HPDE6-E6E7 (cell line): Measurements from ENCODE around the gene SEMA4D.
"Not testable (repeated sequence)": the region's sequence is repeated elsewhere in the genome, so short reads cannot be mapped to it uniquely, and the experiment has no call there.

Experiments used
- DNase-seq: peaks from one replicate; pipeline ENCODE4 v3.0.0; 2011; ENCODE audit warnings: missing footprints; ENCODE audit errors: extremely low spot score

SEMA4D gene

GRCh38 chr9:89482901-89483361 lies 15.0 kb downstream of the SEMA4D start:
- DNase-seq = no peak

- DNase-seq = no peak
Measured at GRCh38 chr9:89482056-89482851, 15.7 kb downstream of the SEMA4D start.

GRCh38 chr9:89481538-89481915 lies 16.4 kb downstream of the SEMA4D start:
- no peak for DNase-seq

- no peak for DNase-seq
Measured at GRCh38 chr9:89480825-89481537, 16.9 kb downstream of the SEMA4D start.

DNA sequence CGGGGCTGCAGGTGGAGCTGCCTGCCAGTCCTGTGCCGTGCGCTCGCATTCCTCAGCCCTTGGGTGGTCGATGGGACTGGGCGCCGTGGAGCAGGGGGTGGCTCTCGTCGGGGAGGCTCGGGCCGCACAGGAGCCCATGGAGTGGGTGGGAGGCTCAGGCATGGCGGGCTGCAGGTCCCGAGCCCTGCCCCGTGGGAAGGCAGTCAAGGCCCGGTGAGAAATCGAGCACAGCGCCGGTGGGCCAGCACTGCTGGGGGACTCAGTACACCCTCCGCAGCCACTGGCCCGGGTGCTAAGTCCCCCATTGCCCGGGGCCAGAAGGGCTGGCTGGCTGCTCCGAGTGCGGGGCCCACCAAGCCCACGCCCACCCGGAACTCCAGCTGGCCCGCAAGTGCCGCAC lies 17.5 kb downstream of the SEMA4D start:
- DNase-seq = not testable (repeated sequence)

- not testable (repeated sequence) for DNase-seq
Measured at GRCh38 chr9:89479669-89480011, 18.3 kb downstream of the SEMA4D start.

- DNase-seq = no peak
Measured at GRCh38 chr9:89478821-89479668, 18.9 kb downstream of the SEMA4D start.

- no peak for DNase-seq
Measured at GRCh38 chr9:89477811-89478630, 19.9 kb downstream of the SEMA4D start.

DNA sequence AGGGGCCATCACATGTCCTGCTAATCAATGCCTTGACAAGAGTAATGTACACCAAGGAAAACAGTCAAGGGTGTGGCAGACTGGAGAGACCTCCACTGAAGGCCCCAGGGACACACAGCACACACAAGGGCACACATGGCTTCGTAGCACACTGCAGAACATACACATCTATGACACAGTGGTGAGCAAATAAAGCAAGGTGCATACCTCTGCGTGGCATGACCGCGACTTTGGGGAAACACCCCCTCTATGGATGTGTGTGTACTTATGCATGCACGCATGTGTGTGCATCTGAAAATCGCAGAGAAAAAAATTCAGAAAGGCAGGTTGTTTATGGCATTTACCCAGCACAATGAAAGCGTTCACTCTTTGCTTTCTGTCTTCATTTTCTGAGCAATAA lies 20.5 kb downstream of the SEMA4D start:
- no peak for DNase-seq

DNA sequence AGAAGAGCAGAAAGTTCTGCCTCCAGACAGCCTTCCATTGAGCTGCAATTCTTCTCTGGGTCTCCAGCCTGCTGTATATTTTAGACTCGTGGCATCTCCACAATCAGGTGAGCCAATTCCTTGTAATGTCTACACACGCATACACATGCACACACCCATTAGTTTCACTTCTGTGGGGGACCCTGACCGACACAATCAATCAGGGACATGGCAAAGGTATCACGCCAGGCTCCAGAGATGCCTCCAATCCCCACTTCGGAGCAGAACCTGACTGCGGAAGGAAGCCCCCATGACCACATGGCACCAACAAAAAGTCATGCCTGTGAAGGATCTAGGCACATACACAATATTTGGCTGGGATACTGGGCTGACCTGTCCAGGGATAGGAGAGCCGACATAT lies 21.4 kb downstream of the SEMA4D start:
- no peak for DNase-seq

DNA sequence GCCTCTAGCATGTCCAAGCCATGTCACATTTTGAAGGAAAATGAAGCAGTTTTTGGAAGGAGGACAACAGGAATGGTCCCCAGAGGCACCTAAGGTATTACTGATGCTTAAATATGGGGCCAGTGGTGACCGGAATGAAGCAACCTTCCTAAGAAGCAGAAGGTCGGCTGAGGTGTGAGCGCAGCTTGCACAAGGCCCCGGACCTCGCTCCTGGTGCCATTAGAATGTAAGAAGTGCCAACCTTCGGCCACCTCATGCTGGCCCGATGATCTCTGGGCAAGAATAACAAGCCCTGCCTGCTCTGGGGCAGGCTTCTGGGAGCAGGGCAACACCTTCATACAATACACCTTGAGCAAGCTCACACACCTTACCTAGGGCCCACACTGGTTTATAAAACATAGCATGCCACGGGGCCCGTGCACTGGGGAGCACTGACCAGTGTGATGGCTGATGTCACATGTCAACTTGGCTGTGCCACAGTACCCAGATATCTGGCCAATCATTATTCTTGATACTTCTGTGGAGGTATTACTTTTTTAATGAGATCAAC lies 21.9 kb downstream of the SEMA4D start:
- no peak for DNase-seq

GRCh38 chr9:89474939-89475338 lies 23.0 kb downstream of the SEMA4D start:
- no peak for DNase-seq

DNA sequence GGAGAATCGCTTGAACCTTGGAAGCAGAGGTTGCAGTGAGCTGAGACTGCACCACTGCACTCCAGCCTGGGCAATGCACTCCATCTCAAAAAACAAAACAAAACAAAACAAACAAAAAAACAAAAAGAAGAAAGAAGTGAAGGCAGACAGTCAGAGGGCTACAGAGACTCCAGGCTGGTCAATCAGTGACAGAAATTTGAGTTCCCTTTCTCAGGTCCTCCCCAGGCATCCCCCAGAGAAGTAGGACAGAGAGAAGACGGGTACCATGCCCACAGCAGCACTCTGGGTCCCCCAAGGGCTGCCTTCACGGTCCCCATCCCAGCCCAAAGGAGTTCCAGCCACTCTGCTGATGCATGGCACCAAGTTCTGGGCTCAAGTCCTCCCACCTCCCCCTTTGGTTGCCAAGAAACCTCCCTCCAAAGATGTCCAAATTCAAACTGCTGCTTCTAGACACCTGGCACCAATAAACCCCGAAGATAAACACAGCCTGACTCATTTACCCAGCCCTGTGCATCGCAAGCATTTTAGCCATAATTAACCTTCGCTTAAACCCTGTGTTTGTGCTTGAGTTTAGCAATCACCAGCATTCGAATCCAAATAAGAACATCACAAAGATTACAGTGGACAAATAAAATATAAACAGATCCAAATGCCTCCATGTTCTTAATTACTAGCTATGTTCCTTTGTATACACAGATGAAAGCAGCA lies 24.0 kb downstream of the SEMA4D start:
- no peak for DNase-seq

DNA sequence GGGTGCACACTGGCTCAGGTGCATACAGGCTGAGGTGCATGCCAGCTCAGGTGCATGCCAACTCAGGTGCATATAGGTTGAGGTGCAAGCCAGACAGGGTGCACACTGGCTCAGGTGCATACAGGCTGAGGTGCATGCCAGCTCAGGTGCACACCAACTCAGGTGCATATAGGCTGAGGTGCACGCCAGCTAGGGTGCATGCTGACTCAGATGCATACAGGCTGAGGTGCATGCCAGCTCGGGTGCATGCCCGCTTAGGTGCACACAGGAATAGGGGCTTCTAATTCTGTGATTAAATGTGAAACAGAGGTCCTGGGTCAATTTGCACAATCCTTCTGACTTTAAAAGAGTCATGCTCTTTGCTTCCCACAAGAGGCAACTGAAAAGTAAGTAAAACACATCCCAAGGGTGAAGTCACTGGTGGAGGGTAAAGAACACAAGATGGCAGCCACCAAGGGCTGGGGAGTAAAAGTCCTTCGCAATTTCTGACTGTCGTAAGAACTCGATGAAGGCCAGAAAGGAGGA lies 26.1 kb downstream of the SEMA4D start:
- DNase-seq = not testable (repeated sequence)

GRCh38 chr9:89471390-89471789 lies 26.5 kb downstream of the SEMA4D start:
- DNase-seq = no peak

DNA sequence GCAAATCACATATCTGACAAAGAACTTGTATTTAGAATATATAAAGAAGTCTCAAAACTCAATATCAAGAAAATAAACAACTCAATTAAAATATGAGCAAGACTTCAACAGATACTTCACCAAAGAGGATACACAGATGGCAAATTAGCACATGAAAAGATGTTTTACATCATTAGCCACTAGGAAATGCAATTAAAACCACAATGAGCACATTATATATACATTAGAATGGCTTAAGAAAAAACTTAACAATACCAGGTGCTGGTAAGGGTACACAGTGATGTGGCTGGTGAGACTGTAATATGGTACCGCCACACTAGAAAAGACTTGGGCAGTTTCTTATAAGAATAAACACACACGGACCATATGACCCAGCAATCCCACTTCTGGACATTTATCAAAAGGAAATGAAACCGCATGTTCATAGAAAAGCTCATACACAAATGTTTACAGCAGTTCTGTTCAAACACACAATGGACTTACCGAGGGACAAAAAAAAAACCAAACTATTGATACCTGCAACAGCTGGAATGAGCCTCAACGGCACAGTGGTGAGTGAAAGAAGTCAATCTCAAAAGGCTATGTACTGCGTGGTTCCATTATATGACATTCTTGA lies 27.6 kb downstream of the SEMA4D start:
- no peak for DNase-seq

GRCh38 chr9:89469003-89469402 lies 28.9 kb downstream of the SEMA4D start:
- no peak for DNase-seq

- DNase-seq = no peak
Measured at GRCh38 chr9:89468281-89468960, 29.5 kb downstream of the SEMA4D start.

DNA sequence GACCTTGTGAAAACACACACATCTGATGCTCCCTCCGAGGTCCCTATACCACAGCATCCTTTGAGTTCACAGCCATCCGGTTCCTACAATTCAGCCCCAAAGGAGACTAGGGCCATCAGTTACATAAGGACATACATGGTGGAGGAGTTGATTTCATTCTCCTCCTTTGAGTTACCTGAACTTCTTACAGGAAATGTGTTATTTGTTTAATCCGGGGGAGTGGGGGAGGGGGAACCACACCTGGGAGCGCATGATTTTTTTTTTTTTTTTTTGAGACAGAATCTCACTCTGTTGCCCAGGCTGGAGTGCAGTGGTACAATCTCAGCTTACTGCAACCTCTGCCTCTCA lies 30.7 kb downstream of the SEMA4D start:
- DNase-seq = no peak
